MG63 (cell line): ENCODE results near the gene GAREM2. TPM values are rescaled to one million over a fixed set of nuclear protein-coding genes. Genes with fewer than 3 reads are reported as not detected.

Experiments
- DNase-seq: peaks from one replicate; pipeline ENCODE4 v3.0.0-alpha.2; 2020
- H3K27me3 ChIP-seq: fragments of 250-450 bp; sonication (Bioruptor Pico); 2 replicates; pipeline ENCODE4 v1.5.1; 2020; ENCODE audit warnings: mild to moderate bottlenecking, moderate library complexity
- H3K36me3 ChIP-seq: fragments of 250-450 bp; sonication (Bioruptor Pico); 2 replicates; pipeline ENCODE4 v1.5.1; 2020; ENCODE audit warnings: mild to moderate bottlenecking, moderate library complexity
- H3K4me3 ChIP-seq: fragments of 250-450 bp; sonication (Bioruptor Pico); 2 replicates; pipeline ENCODE4 v1.5.1; 2020; ENCODE audit warnings: mild to moderate bottlenecking, moderate library complexity
- H3K9me3 ChIP-seq: fragments of 250-450 bp; sonication (Bioruptor Pico); 2 replicates; pipeline ENCODE4 v1.5.1; 2020; ENCODE audit warnings: mild to moderate bottlenecking, moderate library complexity
- total RNA-seq: library from RNA; depleted of rRNA; stranded (reverse); fragments of >200 nt; shearing (Covaris generic); gene quantifications from 2 replicates; pipeline ENCODE4 v1.2.3, GENCODE V29; 2014; ENCODE audit warnings: low replicate concordance; rRNA removed

GAREM2 gene
- total RNA-seq, result 0.20 and 0.33 TPM in 2 replicates

GRCh38 chr2:26172871-26173775, at the start of gene GAREM2:
Gene GAREM2, plus strand, starts transcription at chr2:26173088. Its CDS starts 133 bp downstream, at chr2:26173221.
- Histone ChIP-seq H3K9me3 (no peaks in the 10 kb centered on the region), H3K36me3 (no peaks in the 10 kb centered on the region), H3K4me3 (peak within 1 kb of the TSS; percentile 40), H3K27me3 (no peaks in the 10 kb centered on the region)
- no peak for DNase-seq

DNA sequence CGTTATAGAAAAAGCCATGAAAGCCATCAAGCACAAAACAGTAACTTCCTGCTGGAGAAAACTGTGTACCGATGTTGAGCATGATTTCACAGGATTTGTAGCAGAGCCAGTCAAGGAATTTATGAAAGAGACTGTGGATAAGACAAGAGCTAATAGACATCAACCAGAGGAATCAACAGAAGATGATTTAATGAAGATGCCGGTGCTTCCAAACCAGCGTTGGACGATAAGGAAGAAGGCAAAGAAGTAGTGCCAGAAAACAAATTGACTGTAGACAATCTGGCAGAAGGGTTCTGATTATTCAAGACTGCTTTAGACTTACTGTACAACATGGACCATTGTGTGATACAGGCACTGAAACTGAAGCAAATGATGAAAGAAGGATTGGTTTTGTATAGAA, 49.5 kb upstream of the GAREM2 start:
- Histone ChIP-seq H3K9me3 (no peaks in the 10 kb centered on the region), H3K4me3 (no peak overlapping the region), H3K27me3 (no peaks in the 10 kb centered on the region), H3K36me3 (peaks cover 18% of the 10 kb centered on the region)
- DNase-seq, result no peak

- Histone ChIP-seq H3K36me3 (peaks cover 22% of the 10 kb centered on the region), H3K9me3 (no peaks in the 10 kb centered on the region), H3K27me3 (no peaks in the 10 kb centered on the region), H3K4me3 (no peak overlapping the region)
- no peak for DNase-seq
Observed at GRCh38 chr2:26126074-26126473, 46.8 kb upstream of the GAREM2 start.

DNA sequence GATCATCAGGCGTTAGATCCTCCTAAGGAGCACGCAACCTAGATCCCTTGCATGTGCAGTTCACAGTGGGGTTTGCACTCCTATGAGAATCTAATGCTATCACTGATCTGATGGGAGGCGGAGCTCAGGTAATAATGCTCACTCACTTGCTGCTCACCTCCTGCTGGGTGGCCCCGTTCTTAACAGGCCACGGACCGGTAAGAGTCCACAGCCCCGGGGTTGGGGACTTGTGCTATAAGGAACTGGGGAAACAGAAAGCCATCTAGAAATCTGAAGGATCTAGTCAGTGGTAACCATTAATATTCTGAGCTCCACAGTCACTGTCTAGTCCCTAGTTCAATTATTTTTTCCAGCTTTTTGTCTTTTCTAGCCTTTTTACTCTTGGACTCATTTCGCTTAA, 44.7 kb upstream of the GAREM2 start:
- no peaks in the 10 kb centered on the region for H3K27me3 ChIP-seq
- DNase-seq, result no peak
- no peaks in the 10 kb centered on the region for H3K9me3 ChIP-seq
- no peak overlapping the region for H3K4me3 ChIP-seq
- peaks cover 20% of the 10 kb centered on the region for H3K36me3 ChIP-seq

- no peak for DNase-seq
- no peak overlapping the region for H3K4me3 ChIP-seq
- no peaks in the 10 kb centered on the region for H3K9me3 ChIP-seq
- H3K27me3 ChIP-seq, result no peaks in the 10 kb centered on the region
- peaks cover 34% of the 10 kb centered on the region for H3K36me3 ChIP-seq
Observed at GRCh38 chr2:26130763-26131162, 42.1 kb upstream of the GAREM2 start.

GRCh38 chr2:26136451-26136850, 36.4 kb upstream of the GAREM2 start:
- H3K9me3 ChIP-seq, result no peaks in the 10 kb centered on the region
- no peak overlapping the region for H3K4me3 ChIP-seq
- H3K27me3 ChIP-seq, result no peaks in the 10 kb centered on the region
- peaks cover 23% of the 10 kb centered on the region for H3K36me3 ChIP-seq
- no peak for DNase-seq

- no peaks in the 10 kb centered on the region for H3K27me3 ChIP-seq
- no peaks in the 10 kb centered on the region for H3K9me3 ChIP-seq
- no peak overlapping the region for H3K4me3 ChIP-seq
- H3K36me3 ChIP-seq, result peaks cover 14% of the 10 kb centered on the region
- no peak for DNase-seq
Observed at GRCh38 chr2:26139269-26140183, 33.4 kb upstream of the GAREM2 start.

- H3K4me3 ChIP-seq, result no peak overlapping the region
- H3K36me3 ChIP-seq, result peaks cover 8% of the 10 kb centered on the region
- DNase-seq, result no peak
- no peaks in the 10 kb centered on the region for H3K27me3 ChIP-seq
- H3K9me3 ChIP-seq, result no peaks in the 10 kb centered on the region
Observed at GRCh38 chr2:26141145-26141769, 31.6 kb upstream of the GAREM2 start.

DNA sequence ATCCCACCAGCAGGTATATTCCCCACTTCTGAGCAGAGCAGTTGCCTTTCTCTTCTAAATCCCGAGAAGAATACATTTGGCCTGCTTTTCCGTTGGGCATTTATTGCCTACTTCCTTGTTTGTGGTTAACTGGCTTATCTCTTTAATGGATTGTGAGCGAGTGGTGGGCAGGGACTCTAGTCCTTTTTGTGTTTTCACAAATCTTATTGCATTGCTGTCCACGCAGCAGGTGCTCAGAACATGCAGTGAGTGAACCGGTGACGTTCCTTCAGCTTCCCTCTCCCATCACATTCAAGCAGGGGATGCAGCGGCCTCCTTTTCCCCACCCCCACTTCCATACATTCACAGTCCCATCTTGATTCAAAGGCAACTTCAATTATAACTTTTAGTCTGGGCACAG, 28.9 kb upstream of the GAREM2 start:
- no peaks in the 10 kb centered on the region for H3K27me3 ChIP-seq
- no peak for DNase-seq
- H3K4me3 ChIP-seq, result no peak overlapping the region
- no peaks in the 10 kb centered on the region for H3K9me3 ChIP-seq
- no peaks in the 10 kb centered on the region for H3K36me3 ChIP-seq

DNA sequence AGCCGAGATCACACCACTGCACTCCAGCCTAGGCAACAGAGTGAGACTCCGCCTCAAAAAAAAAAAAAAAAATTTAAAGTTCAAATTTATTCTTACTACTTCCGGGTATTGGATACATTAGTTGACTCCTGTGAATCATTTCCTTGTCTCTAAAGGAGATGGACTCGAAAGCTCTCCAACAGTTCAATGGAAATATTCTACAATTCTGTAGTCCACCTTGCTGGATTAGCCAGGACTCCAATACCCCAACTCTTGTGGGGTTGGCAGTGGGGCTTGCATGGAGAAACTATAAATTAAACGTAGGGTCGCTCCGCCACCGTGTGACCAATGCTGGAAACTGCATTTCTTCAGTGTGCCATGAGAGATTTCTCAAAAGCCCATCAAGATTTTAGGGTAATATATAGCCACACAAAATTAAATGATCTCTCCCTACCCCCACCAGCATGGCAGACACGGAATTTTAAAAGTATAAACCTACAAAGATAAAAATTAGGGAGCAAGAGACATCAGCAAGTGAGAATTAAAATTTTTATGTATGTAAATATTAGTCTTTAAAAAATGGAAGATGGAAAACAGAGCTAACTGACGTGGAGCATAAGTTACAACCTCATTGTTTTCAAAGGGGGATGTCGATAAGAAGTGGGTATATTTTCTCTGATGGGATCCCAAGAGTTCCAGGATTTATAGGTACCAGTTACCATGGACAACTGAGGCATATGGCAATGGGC, 27.8 kb upstream of the GAREM2 start:
- Histone ChIP-seq H3K36me3 (no peaks in the 10 kb centered on the region), H3K27me3 (no peaks in the 10 kb centered on the region), H3K9me3 (no peaks in the 10 kb centered on the region), H3K4me3 (no peak overlapping the region)
- DNase-seq, result peak; percentile 34

- Histone ChIP-seq H3K27me3 (no peaks in the 10 kb centered on the region), H3K9me3 (no peaks in the 10 kb centered on the region; the same call in 1 of the 2 replicates), H3K4me3 (no peak overlapping the region), H3K36me3 (no peaks in the 10 kb centered on the region)
- DNase-seq, result no peak
Observed at GRCh38 chr2:26148501-26148900, 24.4 kb upstream of the GAREM2 start.

DNA sequence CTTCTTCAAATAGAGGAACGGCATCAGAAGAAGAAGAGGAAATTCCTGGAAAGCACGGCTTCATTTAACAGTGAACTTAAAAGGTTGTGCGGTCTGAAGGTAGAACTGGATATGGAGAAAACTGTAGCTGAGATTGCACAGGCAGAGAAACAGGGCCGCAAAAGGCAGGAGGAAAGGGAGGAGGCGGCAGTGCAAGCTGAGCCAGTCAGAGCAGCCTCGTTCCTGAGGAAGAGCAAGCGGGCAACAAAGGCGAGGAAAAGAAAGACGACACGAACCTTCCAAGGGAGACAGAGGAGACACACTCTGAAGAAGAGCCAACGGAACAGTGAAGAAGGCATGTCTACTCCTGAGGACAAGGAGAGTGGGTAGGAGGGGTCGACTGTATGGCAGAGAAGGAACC, 22.6 kb upstream of the GAREM2 start:
- H3K36me3 ChIP-seq, result no peaks in the 10 kb centered on the region
- no peaks in the 10 kb centered on the region; the same call in 1 of the 2 replicates for H3K9me3 ChIP-seq
- no peak for DNase-seq
- no peaks in the 10 kb centered on the region for H3K27me3 ChIP-seq
- no peak overlapping the region for H3K4me3 ChIP-seq

- H3K4me3 ChIP-seq, result no peak overlapping the region
- DNase-seq, result no peak
- no peaks in the 10 kb centered on the region; the same call in 1 of the 2 replicates for H3K9me3 ChIP-seq
- H3K36me3 ChIP-seq, result no peaks in the 10 kb centered on the region
- no peaks in the 10 kb centered on the region for H3K27me3 ChIP-seq
Observed at GRCh38 chr2:26157580-26157979, 15.3 kb upstream of the GAREM2 start.

DNA sequence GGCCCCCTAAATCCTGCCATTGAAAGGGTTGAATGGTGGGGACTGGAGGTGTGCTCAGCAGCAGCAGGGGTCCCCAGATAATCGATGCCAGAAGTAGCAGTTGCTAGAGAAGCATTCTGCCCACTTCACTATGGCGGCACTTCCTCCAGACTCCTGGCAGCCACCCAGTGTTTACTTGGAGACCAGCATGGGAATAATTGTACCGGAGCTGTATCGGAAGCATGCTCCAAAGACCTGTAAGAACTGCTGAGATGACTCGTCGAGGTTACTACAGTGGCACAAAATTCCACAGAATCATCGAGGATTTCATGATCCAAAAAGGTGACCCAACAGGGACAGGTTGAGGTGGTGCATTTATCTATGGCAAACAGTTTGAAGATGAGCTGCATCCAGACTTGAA, 11.0 kb upstream of the GAREM2 start:
- DNase-seq, result no peak
- Histone ChIP-seq H3K36me3 (no peaks in the 10 kb centered on the region), H3K27me3 (no peaks in the 10 kb centered on the region), H3K9me3 (no peaks in the 10 kb centered on the region), H3K4me3 (no peak overlapping the region)

GRCh38 chr2:26162963-26163362, 9.9 kb upstream of the GAREM2 start:
- Histone ChIP-seq H3K27me3 (no peaks in the 10 kb centered on the region), H3K9me3 (no peaks in the 10 kb centered on the region), H3K4me3 (no peak overlapping the region)

DNA sequence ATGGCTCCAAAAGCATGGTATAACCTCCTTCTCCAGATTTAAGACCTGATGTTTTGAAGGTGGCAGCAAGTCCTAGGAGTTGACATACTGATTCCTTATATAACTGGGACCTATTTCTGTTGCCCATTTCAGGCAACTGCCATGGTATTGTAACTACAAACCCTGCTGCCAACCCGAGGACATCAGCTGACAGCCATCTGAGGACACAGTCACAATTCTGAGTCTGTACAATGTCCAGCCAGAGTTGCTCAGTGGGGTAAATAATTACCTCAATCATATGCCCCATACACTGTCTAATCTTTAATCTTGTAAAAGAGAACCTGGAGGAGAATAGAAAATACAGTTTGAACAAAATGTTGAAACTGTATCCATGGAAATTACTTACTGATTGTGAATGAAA, 8.7 kb upstream of the GAREM2 start:
- no peak for DNase-seq
- no peaks in the 10 kb centered on the region for H3K36me3 ChIP-seq
- H3K9me3 ChIP-seq, result no peaks in the 10 kb centered on the region
- no peaks in the 10 kb centered on the region for H3K27me3 ChIP-seq
- H3K4me3 ChIP-seq, result no peak overlapping the region

More at GRCh38 chr2:26162963-26163362, 9.9 kb upstream of the GAREM2 start:
- H3K36me3 ChIP-seq, result no peaks in the 10 kb centered on the region
- no peak for DNase-seq
